GM19025 (cell line): Measurements from ENCODE around the gene AOPEP.

ENCODE experiments used
- ATAC-seq: cut with Tn5 transposase; IDR thresholded peaks from one replicate; pipeline ENCODE4 v1.9.1; 2021; ENCODE audit warnings: mild to moderate bottlenecking, low read depth, moderate library complexity; ENCODE audit not compliant: unreplicated experiment

Gene AOPEP

GRCh38 chr9:94713436-94714215 is 12.9 kb upstream of the AOPEP start:
- ATAC-seq, result no peak

- no peak for ATAC-seq
These were observed 12.0 kb upstream of the AOPEP start for GRCh38 chr9:94714494-94714893.

DNA sequence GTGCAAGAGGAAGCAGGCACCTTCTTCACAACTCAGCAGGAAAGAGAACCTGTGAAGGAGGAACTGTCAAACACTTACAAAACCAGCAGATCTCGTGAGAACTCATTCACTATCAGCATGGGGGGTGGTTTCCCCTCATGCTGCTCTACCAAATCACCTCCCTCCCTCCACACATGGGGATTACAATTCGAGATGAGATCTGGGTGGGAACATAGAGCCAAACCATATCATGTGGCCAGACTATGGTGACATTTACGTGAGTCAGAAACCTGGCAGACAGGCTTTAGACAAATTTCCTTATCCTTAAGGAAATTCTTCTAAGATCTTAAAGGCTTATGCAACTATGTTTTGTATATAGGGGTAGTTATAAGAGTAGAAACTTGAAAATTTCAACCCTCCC is 8.7 kb upstream of the AOPEP start:
- ATAC-seq, result no peak

GRCh38 chr9:94718936-94719335 is 7.6 kb upstream of the AOPEP start:
- no peak for ATAC-seq

DNA sequence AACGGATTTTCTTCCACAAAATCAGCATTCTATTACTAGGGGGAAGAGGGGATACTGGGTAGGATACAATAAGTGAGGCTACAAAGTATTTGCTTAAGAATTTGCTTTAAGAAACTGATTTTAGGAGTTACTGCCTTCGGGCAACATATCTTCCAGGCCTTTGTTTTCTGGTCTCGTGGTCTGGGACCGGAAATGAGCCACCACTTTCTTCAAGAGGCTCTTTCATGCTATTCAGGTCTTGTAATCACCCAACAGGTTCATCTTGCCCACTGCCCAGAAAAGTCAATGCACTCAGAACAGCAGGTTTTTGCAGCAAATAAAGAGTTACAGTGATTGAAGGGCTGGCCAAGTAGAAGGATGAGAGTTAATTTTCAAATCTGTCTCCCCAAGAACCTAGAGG is 6.6 kb upstream of the AOPEP start:
- ATAC-seq, result no peak

DNA sequence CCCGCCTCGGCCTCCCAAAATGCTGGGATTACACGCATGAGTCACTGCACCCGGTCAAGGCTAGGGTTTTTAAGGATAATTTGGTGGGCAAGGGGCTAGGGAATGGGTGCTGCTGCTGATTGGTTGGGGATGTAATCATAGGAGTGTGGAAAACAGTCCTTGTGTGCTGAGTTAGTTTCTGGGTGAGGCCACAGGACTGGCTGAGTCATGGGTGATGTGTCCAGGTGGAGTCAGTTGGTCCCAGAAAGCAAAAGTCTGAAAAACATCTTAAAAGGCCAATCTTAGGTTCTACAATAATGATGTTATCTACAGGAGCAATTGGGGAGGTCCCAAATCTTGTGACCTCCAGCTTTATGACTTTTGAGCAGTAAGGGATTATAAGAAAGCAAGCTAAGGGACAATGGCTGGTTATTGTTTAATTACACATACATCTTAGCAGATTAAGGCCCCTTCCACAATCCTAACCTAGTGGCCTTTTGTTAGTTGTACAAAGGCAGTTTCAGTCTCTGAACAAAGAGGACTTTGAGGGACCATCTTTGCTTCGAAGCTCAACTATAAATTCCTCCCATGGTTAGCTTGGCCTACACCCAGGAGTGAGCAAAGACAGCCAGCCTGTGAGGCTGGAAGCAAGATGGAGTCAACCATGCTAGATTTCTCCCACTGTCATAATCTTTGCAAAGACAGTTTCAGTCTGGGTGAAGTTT is 5.5 kb upstream of the AOPEP start:
- no peak for ATAC-seq

GRCh38 chr9:94721754-94722153 is 4.7 kb upstream of the AOPEP start:
- ATAC-seq, result no peak

DNA sequence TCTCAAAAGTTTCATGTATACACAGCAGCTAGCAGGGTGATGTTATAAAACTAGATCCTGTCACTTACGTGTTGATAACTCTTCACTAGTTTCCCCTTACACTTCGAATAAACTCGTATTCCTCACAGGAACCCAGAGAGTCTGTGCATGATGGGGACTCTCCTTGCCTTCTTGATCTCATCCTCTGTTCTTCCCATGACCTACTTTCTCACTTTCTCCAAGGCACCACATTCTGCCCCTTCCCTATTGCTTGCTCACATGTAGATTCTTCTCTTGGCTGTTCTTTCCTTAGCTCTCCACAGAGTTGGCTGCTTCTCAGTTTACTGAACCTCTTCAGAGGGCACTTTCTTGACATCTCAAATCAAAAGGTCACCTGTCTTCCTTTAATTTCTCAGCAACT is 1.2 kb upstream of the AOPEP start:
- no peak for ATAC-seq

DNA sequence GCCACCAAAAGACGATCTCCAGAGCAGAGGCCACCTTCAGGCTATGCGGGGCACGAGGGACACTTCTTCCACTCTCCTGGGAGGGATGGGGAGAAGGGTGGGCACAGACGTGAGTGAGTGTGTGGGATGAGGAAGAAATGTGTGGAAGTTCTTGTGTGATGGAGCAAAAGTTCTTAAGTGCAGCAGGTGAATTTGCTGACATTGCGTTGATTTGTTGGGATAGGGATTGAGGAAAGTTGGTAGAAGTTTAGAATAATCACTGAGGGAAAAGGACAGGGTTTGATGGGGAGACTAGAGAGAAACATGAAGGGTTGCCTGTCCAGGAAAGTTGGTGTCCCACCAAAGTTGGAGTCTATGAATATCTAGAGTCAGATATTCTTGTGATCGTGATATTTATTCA is 2.2 kb downstream of the AOPEP start:
- ATAC-seq, result no peak

GRCh38 chr9:94729199-94729598 is 2.7 kb downstream of the AOPEP start:
- no peak for ATAC-seq

GRCh38 chr9:94734054-94734754 is 7.7 kb downstream of the AOPEP start:
- ATAC-seq, result no peak

GRCh38 chr9:94736759-94737158 is 10.3 kb downstream of the AOPEP start:
- ATAC-seq, result no peak

DNA sequence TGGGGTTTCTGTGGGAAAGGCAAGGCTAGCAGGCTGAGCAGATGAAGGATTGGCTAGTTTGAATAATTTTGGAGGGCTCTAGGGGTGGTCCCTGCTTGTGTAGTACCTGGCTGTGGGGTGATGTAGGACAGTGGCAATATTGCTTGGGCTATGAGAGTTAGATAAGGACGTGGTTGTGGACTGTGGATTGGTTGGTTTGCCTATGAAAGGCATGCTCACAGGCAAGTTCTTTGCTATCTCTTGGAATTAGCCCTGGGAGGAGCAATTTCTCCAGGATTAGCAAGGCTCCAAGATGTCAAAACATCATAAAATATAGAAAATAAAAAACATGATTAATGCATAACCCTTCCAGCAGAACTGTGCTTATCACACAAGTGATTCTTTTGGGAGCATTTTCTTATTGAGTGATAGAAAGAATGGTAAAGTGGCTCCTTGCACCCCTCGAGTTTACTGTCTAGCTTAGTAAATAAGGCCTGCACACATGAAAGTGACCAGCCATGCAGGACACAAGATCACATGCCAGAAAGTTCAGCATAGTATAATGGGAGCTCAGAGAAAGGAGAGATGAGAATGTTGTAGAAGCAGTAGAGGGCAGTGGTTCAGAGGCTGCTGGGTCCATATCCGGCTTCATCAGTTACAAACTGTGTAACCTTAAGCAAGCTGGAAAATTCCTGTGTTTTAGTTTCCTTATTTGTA is 13.8 kb downstream of the AOPEP start:
- no peak for ATAC-seq

- ATAC-seq, result no peak
These were observed 15.4 kb downstream of the AOPEP start for GRCh38 chr9:94741866-94742265.

DNA sequence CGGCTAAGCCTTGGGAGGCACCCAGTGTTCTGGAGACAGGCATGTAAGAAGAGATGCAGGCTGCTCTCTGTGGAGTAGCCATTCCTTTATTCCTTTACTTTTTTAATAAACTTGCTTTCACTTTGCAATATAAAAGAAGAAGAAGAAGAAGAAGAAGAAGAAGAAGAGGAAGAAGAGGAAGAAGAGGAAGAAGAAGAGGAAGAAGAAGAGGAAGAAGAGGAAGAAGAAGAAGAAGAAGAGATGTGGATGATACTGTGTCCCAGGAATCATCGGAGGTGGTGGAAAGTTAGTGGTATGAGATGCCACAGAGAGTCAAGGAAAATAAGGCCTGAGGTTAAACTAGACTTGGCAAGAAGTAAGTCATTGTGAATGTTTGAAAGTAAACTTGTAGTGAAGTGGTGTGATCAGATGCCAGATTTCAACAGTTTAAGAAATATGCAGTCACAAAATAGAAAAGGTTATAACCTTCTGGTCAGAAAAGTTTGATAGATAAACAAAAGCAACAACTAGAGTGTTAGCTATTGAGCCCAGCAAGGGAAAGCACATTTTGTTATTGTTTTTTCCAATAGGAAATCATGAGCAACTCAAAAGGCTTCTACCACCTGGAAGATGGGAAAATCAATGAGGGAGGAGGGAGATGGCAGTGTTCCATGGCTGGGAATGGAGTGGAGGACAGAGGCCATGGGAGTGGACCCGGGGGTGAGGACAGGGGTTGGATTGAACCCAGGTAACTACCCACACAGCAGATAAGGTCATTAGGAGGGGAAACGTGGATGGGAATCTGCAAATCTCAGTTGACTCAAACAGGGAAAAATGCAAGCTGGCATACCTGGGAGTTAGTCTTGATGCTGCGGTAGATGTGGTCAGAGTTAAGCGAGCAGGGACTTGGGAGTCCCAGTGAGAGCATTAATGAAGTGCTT is 16.8 kb downstream of the AOPEP start:
- no peak for ATAC-seq

DNA sequence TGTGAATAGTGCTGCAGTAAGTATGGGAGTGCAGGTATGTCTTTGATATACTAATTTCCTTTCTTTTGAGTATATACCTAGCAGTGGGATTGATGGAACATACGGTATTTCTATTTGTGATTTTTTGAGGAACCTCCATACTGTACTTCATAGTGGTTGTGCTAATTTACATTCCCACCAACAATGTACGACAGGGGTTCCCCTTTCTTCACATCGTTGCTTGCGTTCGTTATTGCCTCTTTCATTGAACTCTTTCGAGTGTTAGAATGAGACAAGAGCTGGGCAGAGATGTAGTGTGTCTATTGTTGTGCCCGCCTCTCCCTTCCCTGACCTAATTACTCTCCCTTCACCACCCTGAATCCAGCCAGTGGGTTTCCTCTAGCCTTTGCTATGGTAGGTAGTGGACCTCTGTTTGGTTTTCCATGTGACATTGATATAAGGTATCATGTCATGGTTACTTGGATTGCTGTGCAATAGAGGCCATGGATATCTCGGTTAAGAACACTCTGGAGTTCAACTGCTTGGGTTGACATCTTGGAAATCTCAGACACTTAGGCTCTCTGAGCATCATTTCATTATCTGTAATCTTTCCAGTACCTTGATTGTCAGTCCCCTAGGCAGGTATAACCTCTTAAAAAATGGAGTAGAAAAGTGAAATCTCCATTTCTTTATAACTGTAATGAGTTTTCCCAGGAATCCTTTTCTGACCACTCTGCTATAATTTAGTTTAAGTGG is 19.5 kb downstream of the AOPEP start:
- no peak for ATAC-seq

DNA sequence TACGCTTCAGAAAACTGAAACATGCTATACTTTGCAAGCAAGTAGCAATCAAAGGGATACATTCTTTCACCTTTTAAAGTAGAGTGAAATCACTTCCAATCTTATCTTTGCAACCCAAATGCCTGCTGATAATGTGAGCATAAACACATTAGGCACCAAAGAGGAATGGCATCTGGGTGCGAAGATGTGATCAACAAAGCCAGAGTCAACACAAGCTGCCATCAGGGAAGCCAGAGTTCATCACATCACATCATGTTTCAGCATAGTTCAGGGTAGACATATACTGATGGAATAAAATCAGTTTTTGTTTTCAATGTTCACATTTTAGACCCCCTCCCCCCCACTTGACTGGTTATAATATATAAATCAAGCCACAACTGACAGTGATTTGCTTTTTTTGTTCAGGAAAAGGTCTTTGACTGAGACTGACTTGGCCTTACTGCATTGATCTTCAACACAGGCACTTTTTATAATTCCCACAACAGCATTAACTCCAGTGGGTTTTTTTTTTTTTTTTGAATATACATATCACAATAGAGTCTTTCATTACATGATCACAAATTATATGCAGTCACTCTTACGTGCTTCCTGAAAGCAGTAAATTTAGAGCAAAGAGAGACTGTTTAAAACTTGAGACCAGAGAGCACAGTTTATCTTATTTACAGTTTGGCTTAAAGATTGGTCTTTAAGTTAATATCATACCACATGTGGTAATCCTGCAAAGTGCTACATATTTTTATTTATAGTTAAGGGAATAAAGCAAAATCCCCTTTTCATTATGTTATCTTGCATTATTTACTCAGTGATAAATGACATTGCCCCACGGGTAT is 20.3 kb downstream of the AOPEP start:
- ATAC-seq, result no peak

DNA sequence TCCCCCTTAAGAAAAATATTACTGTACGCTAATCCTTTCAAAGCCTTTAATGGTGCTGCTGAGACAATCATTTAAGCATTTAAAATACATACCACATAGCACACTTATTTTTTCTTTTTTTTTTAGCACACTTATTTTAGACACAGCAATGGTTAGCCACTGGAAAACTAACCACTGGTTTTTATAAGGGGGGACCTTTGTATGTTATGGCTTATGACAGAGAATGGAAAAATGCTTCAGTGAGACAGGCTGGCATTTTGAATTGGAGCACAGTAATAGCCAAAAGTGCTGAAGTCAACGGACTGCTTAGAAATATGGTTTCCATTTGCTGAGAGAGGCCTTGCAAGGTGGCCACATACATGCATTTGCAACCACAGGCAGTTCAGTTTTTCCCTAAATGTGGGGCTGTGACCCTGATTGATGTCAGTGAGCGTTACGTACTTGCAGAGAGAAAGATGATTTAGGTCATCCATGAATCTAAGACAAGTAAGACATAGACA is 28.5 kb downstream of the AOPEP start:
- no peak for ATAC-seq
